Keratinocyte (primary cell): Measurements from ENCODE around the gene RNASE7. TPM values are rescaled to one million over a fixed set of nuclear protein-coding genes. Genes with fewer than 3 reads are reported as not detected.

Experiments
- DNase-seq: peaks from one replicate; pipeline ENCODE4 v3.0.0-alpha.2; 2011; ENCODE audit warnings: low read depth, missing footprints, low spot score
- FAIRE-seq: peaks from 2 replicates; lab custom pipeline; 2011; peaks lifted over from hg19 to GRCh38; lab: Jason Lieb, UNC
- H2AFZ ChIP-seq: 2 replicates; pipeline ENCODE4 v1.6.0; 2012; ENCODE audit warnings: low read length, control low read depth, inconsistent platforms; ENCODE audit not compliant: control insufficient read depth
- H3K27ac ChIP-seq: 2 replicates; pipeline ENCODE4 v1.5.1; 2011; ENCODE audit warnings: low read length; ENCODE audit not compliant: control insufficient read depth, insufficient read depth
- H3K27me3 ChIP-seq: 3 replicates; pipeline ENCODE4 v1.6.0; 2011; ENCODE audit warnings: low read length; ENCODE audit not compliant: control insufficient read depth, insufficient read depth; ENCODE audit errors: extremely low read depth
- H3K36me3 ChIP-seq, 2 experiments: 2 replicates in 1 of 2; 3 replicates in 1 of 2; pipeline ENCODE4 v1.5.1; 2011; ENCODE audit warnings: low read length in 2 of 2, mild to moderate bottlenecking in 1 of 2; ENCODE audit not compliant: control insufficient read depth in 2 of 2, insufficient read depth in 2 of 2; ENCODE audit errors: extremely low read depth in 1 of 2
- H3K4me1 ChIP-seq: 3 replicates; pipeline ENCODE4 v1.5.1; 2011; ENCODE audit warnings: low read length; ENCODE audit not compliant: control insufficient read depth, insufficient read depth; ENCODE audit errors: extremely low read depth
- H3K4me2 ChIP-seq: 3 replicates; pipeline ENCODE4 v1.6.0; 2011; ENCODE audit warnings: low read depth, low read length; ENCODE audit not compliant: control insufficient read depth, insufficient read depth; ENCODE audit errors: extremely low read depth
- H3K4me3 ChIP-seq, 3 experiments: fragments of 200-600 bp in 1 of 3; sonication (generic) in 1 of 3; 2 replicates in 2 of 3; 3 replicates in 1 of 3; pipeline ENCODE4 v1.5.1; 2011 to 2016; ENCODE audit warnings: low read length in 3 of 3, mild to moderate bottlenecking in 3 of 3, control low read depth in 2 of 3, inconsistent platforms in 1 of 3, low read depth in 1 of 3, mixed read lengths in 1 of 3, mixed run types in 1 of 3, moderate library complexity in 1 of 3; ENCODE audit not compliant: control insufficient read depth in 2 of 3, insufficient read depth in 2 of 3; ENCODE audit errors: extremely low read depth in 1 of 3
- H3K79me2 ChIP-seq: 2 replicates; pipeline ENCODE4 v1.6.0; 2012; ENCODE audit warnings: low read length; ENCODE audit not compliant: control insufficient read depth, insufficient read depth
- H3K9ac ChIP-seq: 3 replicates; pipeline ENCODE4 v1.6.0; 2011; ENCODE audit warnings: low read length; ENCODE audit not compliant: control insufficient read depth, insufficient read depth; ENCODE audit errors: extremely low read depth
- H3K9me1 ChIP-seq: 3 replicates; pipeline ENCODE4 v1.6.0; 2011; ENCODE audit warnings: low read length; ENCODE audit not compliant: control insufficient read depth, insufficient read depth; ENCODE audit errors: extremely low read depth
- H3K9me3 ChIP-seq: 2 replicates; pipeline ENCODE4 v1.5.1; 2012; ENCODE audit warnings: low read depth, low read length; ENCODE audit not compliant: control insufficient read depth
- H4K20me1 ChIP-seq: 3 replicates; pipeline ENCODE4 v1.6.0; 2011; ENCODE audit warnings: low read length; ENCODE audit not compliant: control insufficient read depth, insufficient read depth; ENCODE audit errors: extremely low read depth
- CTCF ChIP-seq, 3 experiments: IDR thresholded peaks in 1 of 3; conservative IDR thresholded peaks in 1 of 3; optimal IDR thresholded peaks in 1 of 3; 2 replicates in 2 of 3; 3 replicates in 1 of 3; pipeline versions ENCODE3 to v1.5.1; 2011; ENCODE audit warnings: low read length in 3 of 3, mild to moderate bottlenecking in 3 of 3, moderate library complexity in 2 of 3, control low read depth in 1 of 3, inconsistent platforms in 1 of 3; ENCODE audit not compliant: insufficient read depth in 2 of 3; ENCODE audit errors: extremely low read depth in 1 of 3
- EZH2 ChIP-seq: IDR thresholded peaks from one replicate; pipeline ENCODE4 v1.6.1; 2012; ENCODE audit warnings: inconsistent platforms, mild to moderate bottlenecking, low read length, moderate library complexity
- dilution Hi-C: fragments of 300-500 bp; cut with MboI; formaldehyde crosslinking; loops from one replicate; pipeline ENCODE4 v1.7.0; 2020; ENCODE audit warnings: low sequenced_read_pairs; ENCODE audit not compliant: extremely low pct_ligation_motif_present
- polyA plus RNA-seq, 5 experiments: library from polyadenylated mRNA; depleted of rRNA in 3 of 5; stranded (reverse) in 3 of 5; stranded (forward) in 1 of 5; unstranded in 1 of 5; fragments of >200 nt; gene quantifications; 1 replicate in 1 of 5; 2 replicates in 3 of 5; 3 replicates in 1 of 5; pipeline versions ENCODE4 v1.2.1 to v1.2.3, GENCODE V29; 2011 to 2012; ENCODE audit warnings: missing spikeins in 2 of 5, low read depth in 1 of 5, low replicate concordance in 1 of 5

RNASE7 gene
- polyA plus RNA-seq, 1 donor (not counting 4 experiments of a cell fraction or from before 2014, with no cell fraction given), result 17.4 TPM

- H3K79me2 ChIP-seq, result no peaks in the 10 kb centered on the region
- no peak overlapping the region for H3K4me2 ChIP-seq
- H3K9ac ChIP-seq, result no peak overlapping the region
- TF ChIP-seq CTCF (optimal IDR thresholded peaks at IDR 0.05 in 1 of 3, IDR thresholded peaks at IDR 0.05 in 1 of 3, conservative IDR thresholded peaks at IDR 0.05 in 1 of 3; ENCODE audit: extremely low read depth in 1 of 3, insufficient read depth in 2 of 3, low read length in 3 of 3) (no peak), EZH2 (no peak)
- H3K27me3 ChIP-seq, result no peaks in the 10 kb centered on the region
- no peak for FAIRE-seq
- no peak overlapping the region for H2AFZ ChIP-seq
- H3K36me3 ChIP-seq, result peaks cover 16 to 19% of the 10 kb centered on the region in 2 experiments
- H3K9me1 ChIP-seq, result no peaks in the 10 kb centered on the region
- H3K4me1 ChIP-seq, result peaks cover 17% of the 10 kb centered on the region
- H3K27ac ChIP-seq, result no peak overlapping the region
- dilution Hi-C loops, result no loop called here
- no peaks in the 10 kb centered on the region for H4K20me1 ChIP-seq
- DNase-seq, result no peak
- no peaks in the 10 kb centered on the region for H3K9me3 ChIP-seq
- no peak overlapping the region for H3K4me3 ChIP-seq
Measured at GRCh38 chr14:20999591-20999990, 42.6 kb upstream of the RNASE7 start.

DNA sequence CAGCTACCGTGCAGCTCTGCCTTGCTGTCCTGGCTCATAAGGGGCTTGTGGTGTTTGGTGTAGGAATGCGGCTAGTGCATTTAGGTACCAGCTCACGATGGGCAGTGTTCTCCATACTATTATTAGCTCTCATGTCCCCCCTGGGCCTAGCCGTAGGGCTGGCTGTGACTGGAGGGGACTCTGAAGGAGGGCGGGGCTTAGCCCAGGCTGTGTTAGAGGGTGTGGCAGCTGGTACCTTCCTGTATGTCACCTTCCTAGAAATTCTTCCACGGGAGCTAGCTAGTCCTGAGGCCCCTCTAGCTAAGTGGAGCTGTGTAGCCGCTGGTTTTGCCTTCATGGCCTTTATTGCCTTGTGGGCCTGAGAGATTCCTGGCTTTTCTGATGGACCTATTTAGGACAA lies 40.9 kb upstream of the RNASE7 start:
- Histone ChIP-seq H3K9me1 (no peaks in the 10 kb centered on the region), H3K79me2 (no peaks in the 10 kb centered on the region), H3K9me3 (no peaks in the 10 kb centered on the region), H3K4me2 (no peak overlapping the region), H3K4me1 (peaks cover 17% of the 10 kb centered on the region), H3K36me3 (peaks cover 5 to 7% of the 10 kb centered on the region in 2 experiments), H2AFZ (no peak overlapping the region), H4K20me1 (no peaks in the 10 kb centered on the region), H3K27ac (no peak overlapping the region), H3K27me3 (no peaks in the 10 kb centered on the region), H3K4me3 (no peak overlapping the region), H3K9ac (no peak overlapping the region)
- no peak for TF ChIP-seq CTCF (optimal IDR thresholded peaks at IDR 0.05 in 1 of 3, IDR thresholded peaks at IDR 0.05 in 1 of 3, conservative IDR thresholded peaks at IDR 0.05 in 1 of 3; ENCODE audit: extremely low read depth in 1 of 3, insufficient read depth in 2 of 3, low read length in 3 of 3)
- TF ChIP-seq EZH2, result no peak
- no peak for FAIRE-seq
- DNase-seq, result no peak
- dilution Hi-C loops, result no loop called here
